Natural killer cell (primary cell): ENCODE measurements around the gene HOXD8. TPM values are rescaled to one million over a fixed set of nuclear protein-coding genes. Genes with fewer than 3 reads are reported as not detected.

ENCODE experiments used
- ATAC-seq, 3 donors: fragments of 150-1000 bp in 2 of 3; fragments of 200-7000 bp in 1 of 3; cut with Tn5 transposase; 1 replicate in 1 of 3; 2 replicates in 2 of 3; pipeline ENCODE4 v1.10.0; 2021; ENCODE audit warnings: mild to moderate bottlenecking in 2 of 3, moderate library complexity in 2 of 3
- DNase-seq, 2 donors: peaks; one replicate each; pipeline versions ENCODE4 v3.0.0 to v3.0.0-alpha.2; 2013 to 2021; ENCODE audit warnings: mixed read lengths in 1 of 2
- H3K27ac ChIP-seq: one replicate; pipeline ENCODE4 v1.5.1; 2013; ENCODE audit warnings: mild to moderate bottlenecking, low read length
- H3K27me3 ChIP-seq: one replicate; pipeline ENCODE4 v1.6.1; 2013; ENCODE audit warnings: low read length; ENCODE audit not compliant: control insufficient read depth, insufficient read depth
- H3K36me3 ChIP-seq: one replicate; pipeline ENCODE4 v1.6.1; 2013; ENCODE audit warnings: low read length; ENCODE audit not compliant: control insufficient read depth, insufficient read depth
- H3K4me1 ChIP-seq: one replicate; pipeline ENCODE4 v1.6.1; 2013; ENCODE audit warnings: low read length; ENCODE audit not compliant: control insufficient read depth, insufficient read depth
- H3K4me3 ChIP-seq: one replicate; pipeline ENCODE4 v1.5.1; 2013; ENCODE audit warnings: low read length
- H3K9me3 ChIP-seq: one replicate; pipeline ENCODE4 v1.6.1; 2013; ENCODE audit warnings: low read length; ENCODE audit not compliant: control insufficient read depth, insufficient read depth
- H3K27ac Mint-ChIP-seq, 2 donors: one replicate each; pipeline ENCODE4 v1.8.0; 2022; ENCODE audit warnings: mild to moderate bottlenecking in 2 of 2, mixed read lengths in 2 of 2, moderate library complexity in 1 of 2
- H3K27me3 Mint-ChIP-seq, 2 donors: one replicate each; pipeline ENCODE4 v1.8.0; 2022; ENCODE audit warnings: low read depth in 2 of 2, mixed read lengths in 2 of 2
- H3K36me3 Mint-ChIP-seq: one replicate; pipeline ENCODE4 v1.8.0; 2022; ENCODE audit warnings: mixed read lengths
- H3K4me1 Mint-ChIP-seq, 2 donors: one replicate each; pipeline ENCODE4 v1.8.0; 2022; ENCODE audit warnings: mixed read lengths in 2 of 2
- H3K4me3 Mint-ChIP-seq: one replicate; pipeline ENCODE4 v1.8.0; 2022; ENCODE audit warnings: mild to moderate bottlenecking, moderate library complexity, mixed read lengths
- H3K9me3 Mint-ChIP-seq, 2 donors: one replicate each; pipeline ENCODE4 v1.8.0; 2022; ENCODE audit warnings: mixed read lengths in 2 of 2
- WGBS: methylation state at CpG from one replicate; pipeline ENCODE4 v1.1.7; 2013; ENCODE audit warnings: missing lambda C conversion rate; ENCODE audit not compliant: insufficient coverage; 5-methylcytosine and 5-hydroxymethylcytosine counted together
- intact Hi-C: fragments of 100-400 bp; cut with micrococcal nuclease; formaldehyde crosslinking; loops from one replicate; pipeline ENCODE4 v1.14.2; 2022
- total RNA-seq, 4 donors: library from RNA; stranded (reverse); fragments of 120-200 nt in 1 of 4; gene quantifications; one replicate each; pipeline versions ENCODE4 v1.2.3 to v1.2.4, GENCODE V29; 2013 to 2022
- TF ChIP-seq, protein P1 (sequence below): fragments of 200-600 bp; IDR thresholded peaks from one replicate; pipeline ENCODE4 v1.8.0; 2022; ENCODE audit warnings: antibody characterized with exemption

Gene HOXD8
- total RNA-seq, 3 donors from 2014 or later (not counting 1 experiment from before 2014, with no cell fraction given), result not detected

DNA sequence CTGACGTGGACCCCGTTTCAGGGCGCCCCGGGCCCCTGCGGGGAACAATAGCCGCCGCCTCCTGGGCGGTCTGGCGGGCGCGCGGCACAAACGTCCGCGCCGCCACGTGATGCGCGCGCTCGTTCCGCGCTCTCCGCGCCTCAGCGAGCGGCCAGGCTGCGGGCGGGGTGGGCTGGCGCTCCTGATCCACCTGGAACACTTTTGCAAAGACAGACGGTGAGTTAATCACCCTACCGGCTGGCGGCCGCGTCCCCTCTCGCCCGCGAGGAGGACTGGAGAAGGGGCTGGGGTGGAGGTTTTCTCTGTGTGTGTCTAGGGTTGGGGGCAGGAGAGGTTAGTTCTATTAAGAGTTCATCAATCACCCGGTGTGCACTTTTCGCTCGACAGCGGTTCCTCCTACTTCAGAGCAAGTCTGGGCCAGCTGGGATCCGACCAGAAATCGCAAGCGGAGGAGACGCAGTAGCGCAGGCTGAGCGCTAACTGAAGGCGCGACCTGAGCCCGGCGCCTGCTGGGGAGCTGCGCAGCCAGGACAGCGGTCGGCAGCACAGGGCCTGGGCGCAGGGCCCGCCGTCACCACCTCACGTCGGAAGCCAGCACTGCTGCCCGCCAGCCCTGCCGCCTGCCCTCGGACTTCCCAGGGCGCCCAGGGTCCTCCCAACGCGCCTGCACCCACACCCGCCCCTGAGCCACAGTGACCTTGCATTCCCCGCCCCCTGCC, 48.7 kb downstream of the HOXD8 start:
- Histone ChIP-seq H3K4me1 (no peaks in the 10 kb centered on the region), H3K27ac (no peak overlapping the region), H3K9me3 (no peaks in the 10 kb centered on the region), H3K4me3 (no peak overlapping the region), H3K27me3 (peaks cover 57% of the 10 kb centered on the region), H3K36me3 (no peaks in the 10 kb centered on the region)
- no peak overlapping the region for H3K4me3 Mint-ChIP-seq
- ATAC-seq (no peak), DNase-seq (no peak)
- H3K27me3 Mint-ChIP-seq, result peaks cover 63 to 74% of the 10 kb centered on the region in 2 donors
- TF ChIP-seq, protein P1, sequence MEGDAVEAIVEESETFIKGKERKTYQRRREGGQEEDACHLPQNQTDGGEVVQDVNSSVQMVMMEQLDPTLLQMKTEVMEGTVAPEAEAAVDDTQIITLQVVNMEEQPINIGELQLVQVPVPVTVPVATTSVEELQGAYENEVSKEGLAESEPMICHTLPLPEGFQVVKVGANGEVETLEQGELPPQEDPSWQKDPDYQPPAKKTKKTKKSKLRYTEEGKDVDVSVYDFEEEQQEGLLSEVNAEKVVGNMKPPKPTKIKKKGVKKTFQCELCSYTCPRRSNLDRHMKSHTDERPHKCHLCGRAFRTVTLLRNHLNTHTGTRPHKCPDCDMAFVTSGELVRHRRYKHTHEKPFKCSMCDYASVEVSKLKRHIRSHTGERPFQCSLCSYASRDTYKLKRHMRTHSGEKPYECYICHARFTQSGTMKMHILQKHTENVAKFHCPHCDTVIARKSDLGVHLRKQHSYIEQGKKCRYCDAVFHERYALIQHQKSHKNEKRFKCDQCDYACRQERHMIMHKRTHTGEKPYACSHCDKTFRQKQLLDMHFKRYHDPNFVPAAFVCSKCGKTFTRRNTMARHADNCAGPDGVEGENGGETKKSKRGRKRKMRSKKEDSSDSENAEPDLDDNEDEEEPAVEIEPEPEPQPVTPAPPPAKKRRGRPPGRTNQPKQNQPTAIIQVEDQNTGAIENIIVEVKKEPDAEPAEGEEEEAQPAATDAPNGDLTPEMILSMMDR, result no peak
- H3K36me3 Mint-ChIP-seq, result peaks cover 8% of the 10 kb centered on the region
- intact Hi-C loops, result no loop called here
- H3K27ac Mint-ChIP-seq, result no peak overlapping the region
- 3% methylated on average over 68 of the region's 68 CpGs for WGBS
- no peaks in the 10 kb centered on the region for H3K4me1 Mint-ChIP-seq
- H3K9me3 Mint-ChIP-seq, result no peaks in the 10 kb centered on the region

DNA sequence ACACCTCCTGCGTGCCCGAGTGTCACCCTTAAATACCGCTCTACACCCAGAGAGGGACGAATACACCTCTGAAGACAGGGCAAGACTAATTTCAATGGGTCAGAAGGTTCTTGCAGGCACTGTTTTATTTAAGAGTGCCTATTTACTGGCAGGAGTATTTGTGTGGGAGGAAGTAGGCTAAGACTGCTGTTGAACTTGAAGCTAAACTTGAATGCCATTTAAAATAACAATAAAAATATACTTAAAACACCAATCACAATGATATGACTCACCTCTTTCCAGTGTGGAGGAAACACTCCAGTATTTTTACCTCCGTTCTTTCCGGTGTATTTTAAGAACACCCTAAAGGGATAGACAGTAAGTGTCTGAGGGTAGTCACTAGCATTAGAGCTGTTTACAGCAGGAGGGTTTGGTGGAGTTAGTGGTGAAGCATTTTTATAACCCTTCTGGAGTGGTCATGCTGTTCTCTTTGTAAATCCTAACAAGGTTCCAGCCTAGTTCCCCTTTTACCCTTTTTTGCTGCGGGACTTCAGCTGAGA, 49.3 kb downstream of the HOXD8 start:
- intact Hi-C loops, result no loop called here
- H3K27me3 ChIP-seq, result peaks cover 54% of the 10 kb centered on the region
- no peak overlapping the region for H3K27ac ChIP-seq
- no peak for DNase-seq
- no peak overlapping the region for H3K4me3 ChIP-seq
- Mint-ChIP-seq H3K36me3 (peaks cover 8% of the 10 kb centered on the region), H3K27ac (no peak overlapping the region), H3K27me3 (peaks cover 62 to 69% of the 10 kb centered on the region in 2 donors), H3K9me3 (no peaks in the 10 kb centered on the region), H3K4me3 (no peak overlapping the region), H3K4me1 (no peaks in the 10 kb centered on the region)
- H3K36me3 ChIP-seq, result no peaks in the 10 kb centered on the region
- no peaks in the 10 kb centered on the region for H3K4me1 ChIP-seq
- TF ChIP-seq, protein P1, result no peak
- 13% methylated on average over 6 of the region's 7 CpGs for WGBS
- no peaks in the 10 kb centered on the region for H3K9me3 ChIP-seq
- no peak for ATAC-seq

DNA sequence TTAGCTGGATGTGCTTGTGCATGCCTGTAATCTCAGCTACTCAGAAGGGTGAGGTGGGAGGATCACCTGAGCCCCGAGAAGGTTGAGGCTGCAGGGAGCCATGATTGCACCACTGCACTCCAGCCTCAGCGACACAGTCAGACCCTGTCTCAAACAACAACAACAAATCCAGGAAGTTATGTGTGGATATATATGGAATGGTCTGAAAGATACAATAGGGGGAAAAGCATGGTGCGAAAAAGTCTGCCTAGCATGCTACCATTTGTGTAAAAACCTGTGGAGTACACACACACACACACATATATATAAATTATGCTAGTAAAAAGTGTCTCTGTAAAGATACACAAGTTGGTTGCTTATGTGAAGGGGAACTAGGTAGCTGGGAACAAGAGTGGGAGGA, 52.0 kb downstream of the HOXD8 start:
- no peaks in the 10 kb centered on the region for H3K9me3 Mint-ChIP-seq
- ATAC-seq (no peak), DNase-seq (no peak)
- H3K36me3 ChIP-seq, result no peaks in the 10 kb centered on the region
- no peak overlapping the region for H3K27ac ChIP-seq
- no peak overlapping the region for H3K4me3 Mint-ChIP-seq
- no CpG with 5 or more reads among the region's 3 CpGs for WGBS
- H3K36me3 Mint-ChIP-seq, result peaks cover 16% of the 10 kb centered on the region
- H3K9me3 ChIP-seq, result no peaks in the 10 kb centered on the region
- no peaks in the 10 kb centered on the region for H3K4me1 Mint-ChIP-seq
- H3K27ac Mint-ChIP-seq, result no peak overlapping the region
- intact Hi-C loops, result no loop called here
- peaks cover 33% of the 10 kb centered on the region for H3K27me3 ChIP-seq
- H3K4me3 ChIP-seq, result no peak overlapping the region
- no peaks in the 10 kb centered on the region for H3K4me1 ChIP-seq
- TF ChIP-seq, protein P1, result no peak
- peaks cover 52 to 63% of the 10 kb centered on the region in 2 donors for H3K27me3 Mint-ChIP-seq

Other genes starting within 250 kb of the HOXD8 start
- 10 to 100 TPM; 23.9 to 29.9 (median 29.1) TPM for gene LNPK, start 127.4 kb upstream of the HOXD8 start, total RNA-seq
- not detected for gene EVX2, start 45.7 kb upstream of the HOXD8 start, total RNA-seq
- not detected for gene HOXD13, start 37.0 kb upstream of the HOXD8 start, total RNA-seq
- gene HOXD12, start 29.9 kb upstream of the HOXD8 start, total RNA-seq, result not detected
- not detected for gene HOXD11, start 22.4 kb upstream of the HOXD8 start, total RNA-seq
- not detected for gene HOXD10, start 12.9 kb upstream of the HOXD8 start, total RNA-seq
- gene HOXD9, start 7.0 kb upstream of the HOXD8 start, total RNA-seq, result not detected
- not detected for gene HOXD4, start 21.8 kb downstream of the HOXD8 start, total RNA-seq
- gene HOXD3, start 27.6 kb downstream of the HOXD8 start, total RNA-seq, result not detected
- under 1 TPM in 1 of 3 donors, not detected in 2; 0.12 TPM for gene HOXD1, start 59.0 kb downstream of the HOXD8 start, total RNA-seq
- gene MTX2, start 139.7 kb downstream of the HOXD8 start, total RNA-seq, result 1 to 10 TPM; 3.8 to 8.7 (median 7.7) TPM